Gastroesophageal sphincter (tissue), 4 donors: Measurements from ENCODE around the gene CD27. TPM values are rescaled to one million over a fixed set of nuclear protein-coding genes. Genes with fewer than 3 reads are reported as not detected.
"Not testable (repeated sequence)": the region's sequence is repeated elsewhere in the genome, so short reads cannot be mapped to it uniquely, and the experiment has no call there.

ENCODE experiments used
- ATAC-seq: fragments of 150-250 bp; one replicate; pipeline ENCODE4 v1.9.1; 2016; ENCODE audit warnings: mild to moderate bottlenecking, moderate library complexity
- H3K27ac ChIP-seq, 4 donors: fragments of 200-600 bp; sonication (generic) in 3 of 4; 1 replicate in 3 of 4; 2 replicates in 1 of 4; pipeline ENCODE4 v1.5.1; 2016 to 2019
- H3K27me3 ChIP-seq: fragments of 200-600 bp; sonication (generic); one replicate; pipeline ENCODE4 v1.5.1; 2019
- H3K36me3 ChIP-seq, 2 donors: fragments of 200-600 bp; sonication (generic); one replicate each; pipeline ENCODE4 v1.5.1; 2019; ENCODE audit warnings: control low read depth in 1 of 2
- H3K4me1 ChIP-seq, 3 donors: fragments of 200-600 bp; sonication (generic); 1 replicate in 2 of 3; 2 replicates in 1 of 3; pipeline ENCODE4 v1.5.1; 2016 to 2019; ENCODE audit warnings: control low read depth in 2 of 3
- H3K4me3 ChIP-seq, 2 donors: fragments of 200-600 bp; sonication (generic); one replicate each; pipeline ENCODE4 v1.5.1; 2019; ENCODE audit warnings: mild to moderate bottlenecking in 1 of 2, moderate library complexity in 1 of 2
- H3K9me3 ChIP-seq, 3 donors: fragments of 200-600 bp; sonication (generic); one replicate each; pipeline ENCODE4 v1.5.1; 2017 to 2019; ENCODE audit warnings: control low read depth in 2 of 3
- CTCF ChIP-seq, 4 experiments: fragments of 200-600 bp in 2 of 4; fragments of 450-650 bp in 2 of 4; sonication (generic) in 1 of 4; IDR thresholded peaks; one replicate each; pipeline ENCODE4 v1.5.1; 2017 to 2019; ENCODE audit warnings: antibody characterized with exemption in 4 of 4, mild to moderate bottlenecking in 2 of 4, moderate library complexity in 2 of 4
- EP300 ChIP-seq: sonication (generic); formaldehyde crosslinking; IDR thresholded peaks from one replicate; pipeline ENCODE4 v1.6.1; 2017; ENCODE audit warnings: antibody characterized with exemption, mild to moderate bottlenecking
- POLR2A ChIP-seq, 2 donors: fragments of 450-650 bp; IDR thresholded peaks; one replicate each; pipeline ENCODE4 v1.6.1; 2017; ENCODE audit warnings: antibody characterized with exemption in 2 of 2, mild to moderate bottlenecking in 2 of 2, moderate library complexity in 1 of 2
- POLR2AphosphoS5 ChIP-seq: sonication (generic); formaldehyde crosslinking; IDR thresholded peaks from one replicate; pipeline ENCODE4 v1.6.1; 2017; ENCODE audit warnings: antibody characterized with exemption
- WGBS, 2 donors: methylation state at CpG; one replicate each; pipeline ENCODE4 v1.1.5; 2018; ENCODE audit warnings: low coverage in 1 of 2; 5-methylcytosine and 5-hydroxymethylcytosine counted together
- total RNA-seq, 4 donors: library from RNA; depleted of rRNA; stranded (reverse); fragments of >200 nt; gene quantifications; one replicate each; pipeline ENCODE4 v1.1.0, GENCODE V29; 2016

CD27 gene
- total RNA-seq, 4 donors from 2014 or later = 0.45 to 0.89 TPM; not detected in 2

GRCh38 chr12:6471989-6472360 is 27.2 kb downstream of the CD27 start:
- no peak for TF ChIP-seq POLR2AphosphoS5
- WGBS, 2 donors = 64 to 100% methylated on average over 1 of the region's 1 CpG
- no peak overlapping the region for H3K27ac ChIP-seq
- no peaks in the 10 kb centered on the region for H3K27me3 ChIP-seq
- ATAC-seq = no peak
- no peaks in the 10 kb centered on the region for H3K9me3 ChIP-seq
- H3K4me3 ChIP-seq = no peak overlapping the region
- H3K36me3 ChIP-seq = peaks cover 0 to 3% of the 10 kb centered on the region in 2 donors
- peaks cover 0 to 36% (median 4%) of the 10 kb centered on the region in 3 donors for H3K4me1 ChIP-seq

DNA sequence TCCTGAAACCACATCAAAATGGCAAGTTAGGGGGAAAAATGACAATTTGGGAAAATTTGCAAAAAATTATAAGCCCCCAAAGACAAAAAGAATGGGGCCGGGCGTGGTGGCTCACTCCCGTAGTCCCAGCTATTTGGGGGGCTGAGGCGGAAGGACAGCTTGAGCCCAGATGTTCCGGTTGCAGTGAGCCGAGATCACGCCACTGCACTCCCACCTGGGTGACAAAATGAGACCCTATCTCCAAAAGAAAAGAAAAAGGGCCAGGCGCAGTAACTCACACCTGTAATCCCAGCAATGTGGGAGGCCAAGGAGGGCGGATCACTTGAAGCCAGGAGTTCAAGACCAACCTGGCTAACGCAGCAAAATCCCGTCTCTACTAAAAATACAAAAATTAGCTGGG is 27.7 kb downstream of the CD27 start:
- no peak for ATAC-seq
- TF ChIP-seq EP300 (no peak), POLR2AphosphoS5 (no peak)
- peaks cover 0 to 31% (median 4%) of the 10 kb centered on the region in 3 donors for H3K4me1 ChIP-seq
- H3K27me3 ChIP-seq = no peaks in the 10 kb centered on the region
- no peak overlapping the region for H3K4me3 ChIP-seq
- H3K36me3 ChIP-seq = peaks cover 0 to 2% of the 10 kb centered on the region in 2 donors
- no peak overlapping the region for H3K27ac ChIP-seq
- H3K9me3 ChIP-seq = no peaks in the 10 kb centered on the region
- WGBS, 2 donors = 75% methylated on average over 9 of the region's 11 CpGs; no CpG with 5 or more reads in 1 of the 2 donors

DNA sequence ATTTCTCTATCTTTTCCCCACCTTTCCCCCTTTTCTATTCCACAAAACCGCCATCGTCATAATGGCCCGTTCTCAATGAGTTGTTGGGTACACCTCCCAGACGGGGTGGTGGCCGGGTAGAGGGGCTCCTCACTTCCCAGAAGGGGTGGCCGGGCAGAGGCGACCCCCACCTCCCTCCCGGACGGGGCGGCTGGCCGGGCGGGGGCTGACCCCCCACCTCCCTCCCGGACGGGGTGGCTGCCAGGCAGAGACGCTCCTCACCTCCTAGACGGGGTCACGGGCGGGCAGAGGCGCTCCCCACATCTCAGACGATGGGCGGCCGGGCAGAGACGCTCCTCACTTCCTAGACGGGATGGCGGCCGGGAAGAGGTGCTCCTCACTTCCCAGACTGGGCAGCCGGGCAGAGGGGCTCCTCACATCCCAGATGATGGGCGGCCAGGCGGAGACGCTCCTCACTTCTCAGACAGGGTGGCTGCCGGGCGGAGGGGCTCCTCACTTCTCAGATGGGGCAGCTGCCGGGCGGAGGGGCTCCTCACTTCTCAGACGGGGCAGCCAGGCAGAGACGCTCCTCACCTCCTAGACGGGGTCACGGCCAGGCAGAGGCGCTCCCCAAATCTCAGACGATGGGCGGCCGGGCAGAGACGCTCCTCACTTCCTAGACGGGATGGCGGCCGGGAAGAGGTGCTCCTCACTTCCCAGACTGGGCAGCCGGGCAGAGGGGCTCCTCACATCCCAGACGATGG is 30.6 kb downstream of the CD27 start:
- H3K9me3 ChIP-seq, H3K27ac ChIP-seq, H3K4me1 ChIP-seq, H3K36me3 ChIP-seq, H3K27me3 ChIP-seq, H3K4me3 ChIP-seq, ATAC-seq: not testable (repeated sequence)
- WGBS, 2 donors = 79% methylated on average over 2 of the region's 48 CpGs; no CpG with 5 or more reads in 1 of the 2 donors

DNA sequence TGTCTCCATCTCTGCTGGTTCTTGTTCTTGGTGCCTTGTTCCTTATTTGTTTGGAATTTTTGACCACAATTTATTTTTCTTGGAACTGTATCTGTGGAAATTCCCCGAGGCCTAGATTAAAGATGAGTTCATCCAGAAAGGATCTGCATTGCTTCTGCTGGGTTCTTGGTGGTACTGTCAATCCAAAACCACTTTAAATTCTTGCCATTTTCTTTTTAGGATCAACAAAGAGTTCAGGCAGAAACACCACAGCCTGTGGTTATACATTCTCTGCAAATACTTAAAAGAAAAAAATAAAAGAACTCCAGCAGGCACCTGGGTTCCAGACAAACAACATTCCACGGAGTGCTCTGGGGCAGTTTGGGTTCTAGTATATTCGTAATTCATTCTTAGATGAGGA is 31.7 kb downstream of the CD27 start:
- Histone ChIP-seq H3K4me3 (no peak overlapping the region), H3K27me3 (peaks cover 3% of the 10 kb centered on the region), H3K4me1 (peaks cover 0 to 2% (median 0%) of the 10 kb centered on the region in 3 donors), H3K9me3 (no peaks in the 10 kb centered on the region), H3K36me3 (no peaks in the 10 kb centered on the region), H3K27ac (no peak overlapping the region)
- no peak for ATAC-seq
- TF ChIP-seq CTCF (IDR thresholded peaks at IDR 0.05) (no peak), EP300 (no peak), POLR2AphosphoS5 (no peak), POLR2A (IDR thresholded peaks at IDR 0.05) (no peak)
- WGBS, 2 donors = 52 to 63% methylated on average over 2 to 3 of the region's 3 CpGs

DNA sequence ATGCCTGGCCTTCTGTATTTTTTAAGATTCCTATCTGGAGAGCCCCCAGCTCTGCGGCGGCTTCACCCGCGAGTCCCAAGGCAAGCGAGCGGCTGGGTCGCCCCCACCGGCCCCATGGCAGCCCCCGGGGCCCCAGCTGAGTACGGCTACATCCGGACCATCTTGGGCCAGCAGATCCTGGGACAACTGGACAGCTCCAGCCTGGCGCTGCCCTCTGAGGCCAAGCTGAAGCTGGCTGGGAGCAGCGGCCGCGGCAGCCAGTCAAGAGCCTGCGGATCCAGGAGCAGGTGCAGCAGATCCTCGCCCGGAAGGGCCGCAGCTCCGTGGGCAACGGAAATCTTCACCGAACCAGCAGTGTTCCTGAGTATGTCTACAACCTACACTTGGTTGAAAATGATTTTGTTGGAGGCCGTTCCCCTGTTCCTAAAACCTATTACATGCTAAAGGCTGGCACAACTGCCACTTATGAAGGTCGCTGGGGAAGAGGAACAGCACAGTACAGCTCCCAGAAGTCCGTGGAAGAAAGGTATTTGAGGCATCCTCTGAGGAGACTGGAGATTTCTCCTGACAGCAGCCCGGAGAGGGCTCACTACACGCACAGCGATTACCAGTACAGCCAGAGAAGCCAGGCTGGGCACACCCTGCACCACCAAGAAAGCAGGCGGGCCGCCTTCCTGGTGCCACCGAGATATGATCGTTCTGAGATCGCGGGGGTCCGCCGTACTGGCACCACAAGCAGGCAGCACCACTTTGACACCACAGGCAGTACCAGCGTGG is 33.0 kb downstream of the CD27 start:
- H3K9me3 ChIP-seq, ATAC-seq, H3K4me1 ChIP-seq, H3K4me3 ChIP-seq, H3K36me3 ChIP-seq, H3K27ac ChIP-seq, H3K27me3 ChIP-seq: not testable (repeated sequence)
- 60 to 90% methylated on average over 1 to 7 of the region's 37 CpGs for WGBS, 2 donors

GRCh38 chr12:6478416-6478815 is 33.7 kb downstream of the CD27 start:
- Histone ChIP-seq H3K27me3 (peaks cover 3% of the 10 kb centered on the region), H3K4me3 (no peak overlapping the region), H3K9me3 (no peaks in the 10 kb centered on the region), H3K36me3 (no peaks in the 10 kb centered on the region), H3K27ac (no peak overlapping the region), H3K4me1 (no peaks in the 10 kb centered on the region)
- TF ChIP-seq POLR2A (IDR thresholded peaks at IDR 0.05) (no peak), EP300 (no peak), POLR2AphosphoS5 (no peak), CTCF (IDR thresholded peaks at IDR 0.05) (no peak)
- no CpG with 5 or more reads among the region's 20 CpGs for WGBS, 2 donors
- no peak for ATAC-seq

DNA sequence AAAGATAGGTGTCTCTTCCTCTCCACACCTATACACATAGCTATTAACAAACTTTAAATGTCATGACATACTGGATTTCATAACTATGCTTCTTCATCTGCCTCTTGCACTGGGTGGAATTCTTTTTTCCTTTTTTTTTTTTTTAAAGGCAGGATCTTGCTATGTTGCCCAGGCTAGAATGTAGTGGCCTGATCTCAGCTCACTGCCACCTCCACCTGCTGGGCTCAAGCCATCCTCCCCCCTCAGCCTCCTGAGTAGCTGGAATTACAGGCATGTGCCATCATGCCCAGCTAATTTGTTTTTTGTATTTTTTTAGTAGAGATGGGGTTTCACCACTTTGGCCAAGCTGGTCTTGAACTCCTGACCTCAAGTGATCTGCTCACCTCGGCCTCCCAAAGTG is 43.5 kb downstream of the CD27 start:
- peaks cover 0 to 18% of the 10 kb centered on the region in 2 donors for H3K36me3 ChIP-seq

More for the DNA sequence above, 43.5 kb downstream of the CD27 start:
- 88% methylated on average over 1 of the region's 1 CpG; no CpG with 5 or more reads in 1 of the 2 donors for WGBS, 2 donors
- peaks cover 0 to 15% (median 0%) of the 10 kb centered on the region in 3 donors for H3K4me1 ChIP-seq
- H3K27ac ChIP-seq = no peak overlapping the region
- no peaks in the 10 kb centered on the region for H3K9me3 ChIP-seq
- no peak for TF ChIP-seq EP300
- no peak for TF ChIP-seq POLR2A (IDR thresholded peaks at IDR 0.05)
- TF ChIP-seq CTCF (IDR thresholded peaks at IDR 0.05) = no peak
- TF ChIP-seq POLR2AphosphoS5 = no peak
- no peak overlapping the region for H3K4me3 ChIP-seq
- no peaks in the 10 kb centered on the region for H3K27me3 ChIP-seq
- ATAC-seq = no peak
